Hippocampal formation (tissue), 2 donors: ENCODE data around the gene TMEM120B.
"Not testable (repeated sequence)": the region's sequence is repeated elsewhere in the genome, so short reads cannot be mapped to it uniquely, and the experiment has no call there.

Experiments used
- DNase-seq, 2 donors: peaks; one replicate each; lab custom pipeline; 2025; lab: John Stamatoyannopoulos, UW

The TMEM120B gene

GRCh38 chr12:121712461-121713256 is at the start of gene TMEM120B:
Gene TMEM120B, plus strand, starts transcription at chr12:121712752. Its CDS starts 144 bp downstream, at chr12:121712896.
- peak; percentile 50 to 83 for DNase-seq

DNA sequence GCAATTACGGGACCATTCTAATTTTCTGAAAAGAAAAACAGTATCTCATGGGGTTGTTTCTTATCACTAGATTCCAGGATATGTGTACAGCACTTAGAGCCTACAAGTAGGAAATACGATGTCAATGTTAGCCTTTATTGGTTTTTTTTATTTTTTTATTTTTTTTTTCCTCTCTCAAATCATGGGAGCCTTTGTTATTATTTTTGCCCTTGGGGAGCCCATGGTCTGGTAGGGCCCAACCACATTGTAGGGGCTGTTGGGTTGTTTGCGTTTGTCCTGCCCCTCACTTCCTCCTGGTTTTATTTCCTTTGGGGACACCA is 49.0 kb upstream of the TMEM120B start:
- DNase-seq = no peak

GRCh38 chr12:121666829-121667228 is 45.7 kb upstream of the TMEM120B start:
- DNase-seq = not testable (repeated sequence)

DNA sequence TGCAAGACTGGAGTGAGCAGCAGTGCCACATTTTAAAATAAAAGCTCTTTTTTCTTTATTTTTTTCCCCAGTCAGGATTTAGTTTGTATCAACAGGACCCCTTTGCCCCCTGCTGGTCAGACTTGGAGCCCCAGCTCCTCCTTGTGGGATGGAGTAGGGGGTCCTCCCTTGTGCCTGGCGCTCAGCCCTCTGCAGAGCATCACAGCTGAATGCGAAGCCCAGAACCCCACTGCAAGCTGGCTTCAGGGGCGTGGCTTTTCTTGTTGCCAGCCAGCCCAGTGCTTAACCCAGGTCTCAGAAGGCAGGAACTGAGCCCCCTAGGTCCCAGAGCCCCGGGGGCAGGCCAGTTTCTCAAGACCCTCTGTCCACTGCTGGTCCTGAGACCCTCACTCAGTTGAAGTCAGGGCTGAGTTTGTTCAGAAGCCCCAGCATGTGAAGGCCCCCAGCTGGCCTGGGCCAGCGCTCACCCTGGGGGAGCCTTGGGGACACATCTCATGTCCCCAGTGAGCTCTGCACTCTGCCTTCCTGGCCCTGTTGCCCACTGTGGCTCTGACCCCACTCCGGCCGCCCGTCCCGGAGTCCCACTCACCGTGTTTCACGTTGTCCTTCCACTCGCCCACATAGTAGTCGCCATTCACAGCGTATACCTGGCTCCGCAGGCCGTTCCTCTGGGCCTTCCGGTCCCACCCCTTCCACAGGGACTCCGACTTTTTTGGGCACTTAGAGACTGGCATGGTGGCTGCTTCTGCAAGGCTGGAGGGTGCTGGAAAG is 43.6 kb upstream of the TMEM120B start:
- DNase-seq = no peak

DNA sequence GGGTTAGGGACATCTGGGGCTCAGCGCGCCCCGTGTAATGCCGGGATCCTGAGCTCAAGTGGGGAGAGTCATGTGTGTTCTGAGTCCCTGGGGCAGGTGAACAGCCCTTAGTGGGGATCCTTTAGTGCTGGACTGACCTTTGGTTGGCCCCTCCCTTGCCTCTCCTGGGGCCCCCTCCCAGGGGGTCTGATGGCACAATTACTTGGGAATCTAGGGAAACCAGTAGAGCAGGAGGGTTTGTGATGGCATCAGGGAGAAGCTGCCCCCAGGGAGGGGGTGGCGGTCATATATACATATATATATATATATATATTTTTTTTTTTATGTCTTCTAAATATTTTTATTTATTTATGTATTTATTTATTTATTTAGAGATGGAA is 43.0 kb upstream of the TMEM120B start, which contains the start of gene MORN3:
Gene MORN3, minus strand, starts transcription at position 134 of the 380 bp plus-strand sequence. CDS start 171 bp downstream, outside the sequence.
- DNase-seq = no peak

- DNase-seq = no peak
Observed at GRCh38 chr12:121673013-121673511, 39.5 kb upstream of the TMEM120B start.

DNA sequence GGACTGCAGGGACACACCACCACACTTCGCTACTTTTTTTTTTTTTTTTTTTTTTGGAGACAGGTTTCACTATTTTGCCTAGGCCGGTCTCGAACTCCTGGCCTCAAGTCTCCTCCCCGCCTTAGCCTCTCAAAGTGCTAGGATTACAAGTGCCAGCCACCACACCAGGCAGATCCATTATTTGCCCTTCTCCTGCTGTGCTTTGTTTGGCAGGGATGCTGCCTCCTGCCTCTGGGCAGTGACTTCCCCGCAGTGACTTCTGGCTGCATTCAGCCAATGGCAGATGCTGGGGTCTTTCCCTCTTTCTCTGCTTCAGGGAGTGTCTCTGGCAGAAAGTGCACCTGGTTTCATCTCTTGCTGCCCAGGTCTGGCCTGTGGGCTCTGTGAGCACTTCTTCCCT is 36.4 kb upstream of the TMEM120B start:
- no peak for DNase-seq

GRCh38 chr12:121678305-121678704 is 34.2 kb upstream of the TMEM120B start:
- DNase-seq = no peak

- no peak for DNase-seq
Observed at GRCh38 chr12:121678716-121679300, 33.7 kb upstream of the TMEM120B start.

GRCh38 chr12:121679661-121680197 is 32.8 kb upstream of the TMEM120B start:
- peak in 1 of 2 donors; percentile 23 for DNase-seq

DNA sequence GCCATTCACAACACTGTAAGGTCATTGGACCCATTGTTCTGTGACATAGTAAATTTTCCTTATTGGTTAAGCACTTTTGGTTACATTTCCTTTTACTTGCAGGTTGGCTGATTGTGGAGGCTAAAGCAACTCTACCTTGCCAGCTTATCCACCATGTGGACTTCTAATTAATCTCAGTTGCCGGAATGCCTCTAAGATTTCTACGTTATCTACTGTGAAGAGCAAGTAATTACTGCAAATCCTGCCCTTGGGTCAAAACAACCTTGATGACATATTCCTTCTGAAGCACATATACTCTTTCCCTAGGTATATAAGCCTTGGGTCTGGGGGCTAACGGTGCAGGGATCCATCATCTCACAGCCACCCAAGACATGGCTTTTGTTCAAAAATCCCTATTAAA is 23.6 kb upstream of the TMEM120B start:
- no peak for DNase-seq

GRCh38 chr12:121689430-121689829 is 23.1 kb upstream of the TMEM120B start:
- no peak for DNase-seq

GRCh38 chr12:121692744-121693143 is 19.8 kb upstream of the TMEM120B start:
- not testable (repeated sequence) for DNase-seq

DNA sequence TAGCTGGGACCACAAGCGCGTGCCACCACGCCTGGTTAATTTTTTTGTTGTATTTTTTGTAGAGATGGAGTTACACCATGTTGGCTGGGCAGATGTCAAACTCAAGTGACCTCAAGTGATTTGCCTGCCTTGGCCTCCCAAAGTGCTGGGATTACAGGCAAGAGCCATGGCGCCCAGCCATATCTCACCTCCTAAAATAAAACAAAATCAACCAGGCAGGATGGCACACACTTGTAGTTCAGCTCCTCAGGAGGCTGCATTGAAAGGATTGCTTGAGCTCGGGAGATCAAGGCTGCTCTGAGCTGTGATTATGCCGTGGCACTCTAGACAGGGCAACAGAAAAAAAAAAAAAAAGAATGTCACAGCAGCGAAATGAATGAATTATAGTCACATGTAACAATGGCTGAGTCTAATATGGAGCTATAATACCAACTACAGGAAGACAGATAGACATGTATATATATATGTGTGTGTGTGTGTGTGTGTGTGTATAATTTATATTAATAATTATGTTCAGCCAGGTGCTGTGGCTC is 19.3 kb upstream of the TMEM120B start:
- no peak for DNase-seq

- DNase-seq = peak in 1 of 2 donors; percentile 59
Observed at GRCh38 chr12:121697093-121697698, 15.4 kb upstream of the TMEM120B start.

GRCh38 chr12:121697861-121698260 is 14.7 kb upstream of the TMEM120B start:
- not testable (repeated sequence) for DNase-seq

DNA sequence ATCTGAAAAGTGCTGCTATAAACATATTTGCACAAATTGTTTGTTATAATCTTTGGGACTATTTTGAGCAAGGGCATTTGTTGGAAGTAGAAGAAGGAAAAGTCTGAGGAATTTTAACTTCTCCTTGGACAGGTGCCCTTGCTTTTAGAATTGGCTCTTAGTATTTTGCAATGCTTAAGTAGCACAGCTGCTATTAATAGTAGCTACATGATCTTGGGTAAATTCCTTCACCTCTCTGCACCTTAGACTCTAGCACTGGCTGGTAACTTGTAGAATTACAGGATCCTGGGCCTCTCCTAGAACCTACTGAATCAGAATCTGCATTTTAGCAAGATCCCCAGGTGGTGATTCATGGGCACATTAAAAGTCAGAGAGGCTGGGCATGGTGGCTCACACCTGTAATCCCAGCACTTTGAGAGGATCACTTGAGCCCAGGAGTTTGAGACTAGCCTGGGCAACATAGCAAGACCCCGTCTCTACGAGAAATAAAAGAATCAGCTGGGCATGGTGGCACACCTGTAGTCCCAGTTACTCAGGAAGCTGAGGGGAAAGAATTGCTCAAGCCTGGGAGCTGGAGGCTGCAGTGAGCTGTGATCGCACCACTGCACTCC is 10.8 kb upstream of the TMEM120B start:
- DNase-seq = no peak

DNA sequence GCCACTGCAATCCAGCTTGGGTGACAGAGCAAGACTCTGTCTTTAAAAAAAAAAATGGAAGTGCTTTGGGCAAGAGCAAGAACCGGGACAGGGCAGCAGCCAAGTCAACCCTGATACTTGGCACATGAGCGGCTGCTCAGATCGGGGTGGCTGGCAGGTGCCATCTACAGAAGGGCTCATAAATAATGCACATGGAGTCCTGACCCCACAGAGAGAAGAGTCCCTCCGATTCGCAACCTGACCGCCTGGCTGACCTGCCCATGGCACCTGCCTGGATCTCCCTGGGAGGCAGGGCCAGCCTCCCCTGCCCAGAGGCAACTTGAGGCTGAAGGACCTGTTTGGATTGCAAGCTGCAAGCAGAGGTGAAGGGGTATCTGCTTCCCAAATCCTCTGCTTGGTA is 9.6 kb upstream of the TMEM120B start:
- DNase-seq = no peak

DNA sequence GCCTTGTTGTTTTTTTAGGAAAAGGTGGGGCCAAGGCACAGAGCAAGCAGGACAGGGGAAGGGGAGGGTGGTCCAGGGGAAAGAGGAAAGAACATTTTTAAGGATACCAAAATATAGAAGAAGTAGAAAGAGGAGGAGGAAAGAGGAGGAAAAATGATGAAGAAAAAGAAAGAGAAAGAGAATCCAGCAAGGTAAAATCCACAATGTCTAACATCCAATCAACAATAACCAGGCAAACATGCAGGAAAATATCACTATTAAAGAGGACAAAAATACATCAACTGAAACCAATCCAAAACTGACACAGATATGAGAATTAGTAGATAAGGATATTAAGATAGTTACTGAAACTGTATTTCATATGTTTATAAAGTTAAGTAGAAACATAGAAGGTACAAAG is 7.0 kb upstream of the TMEM120B start:
- DNase-seq = no peak

DNA sequence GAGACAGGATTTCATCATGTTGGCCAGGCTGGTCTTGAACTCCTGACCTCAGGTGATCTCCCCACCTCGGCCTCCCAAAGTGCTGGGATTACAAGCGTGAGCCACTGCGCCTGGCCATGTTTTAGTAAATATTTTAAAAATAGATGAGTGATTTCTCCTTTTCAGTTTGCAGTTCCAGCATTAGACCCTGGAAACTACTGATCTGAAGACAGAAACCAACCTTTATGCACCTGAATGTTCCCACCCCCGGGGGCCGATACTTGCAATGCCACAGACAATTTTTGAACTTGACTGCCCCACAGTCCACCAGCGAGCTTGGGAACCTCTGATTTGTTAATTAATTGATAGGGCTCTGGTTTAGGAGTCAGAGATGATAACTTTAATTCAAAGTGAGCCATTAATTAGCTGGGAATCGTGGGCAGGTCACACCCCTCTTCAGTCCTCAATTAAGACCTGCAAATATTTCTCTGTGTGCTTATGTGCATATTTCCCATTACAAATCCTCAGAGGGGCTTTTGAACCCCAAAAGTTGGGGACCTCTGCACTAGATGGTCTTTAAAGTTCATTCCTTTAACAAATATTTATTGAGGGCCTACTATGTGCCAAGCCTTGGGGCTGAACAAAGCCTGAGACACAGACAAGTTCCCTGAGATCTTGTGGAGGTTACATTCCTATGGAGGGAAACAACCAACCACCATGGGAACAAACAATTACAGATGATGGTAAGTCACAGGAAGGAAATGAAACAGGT is 4.1 kb upstream of the TMEM120B start:
- no peak for DNase-seq
